ENCODE results near the gene PEF1. TPM values are rescaled to one million over a fixed set of nuclear protein-coding genes. Genes with fewer than 3 reads are reported as not detected.

PEF1 gene
- total and polyA plus RNA-seq, 2 experiments from 2014 or later = 22.3 to 68.5 TPM

- no peak overlapping the region for H3K27ac Mint-ChIP-seq
Observed at GRCh38 chr1:31658721-31659120, 14.0 kb upstream of the PEF1 start.

GRCh38 chr1:31657972-31658510 is 13.4 kb upstream of the PEF1 start:
- Histone ChIP-seq H3F3A (replicated peaks; ENCODE audit: low read depth) (no peaks in the 10 kb centered on the region), H3K9me2 (ENCODE audit: insufficient read depth) (no peaks in the 10 kb centered on the region), H3K4me2 (no peak overlapping the region), H3K4me1 (ENCODE audit: insufficient read depth) (no peaks in the 10 kb centered on the region), H3K27me3 (ENCODE audit: insufficient read depth) (no peaks in the 10 kb centered on the region), H3K27ac (ENCODE audit: low read depth) (no peak overlapping the region), H3K36me3 (ENCODE audit: insufficient read depth) (no peaks in the 10 kb centered on the region), H3K79me2 (replicated peaks; ENCODE audit: insufficient read depth) (no peaks in the 10 kb centered on the region), H4K20me1 (replicated peaks; ENCODE audit: insufficient read depth) (no peaks in the 10 kb centered on the region), H2AFZ (no peak overlapping the region), H3K4me3 (no peak overlapping the region)
- Mint-ChIP-seq H3K9me3 (no peaks in the 10 kb centered on the region), H3K4me3 (no peak overlapping the region), H3K27ac (no peak overlapping the region), H3K27me3 (ENCODE audit: insufficient read depth, low read depth, poor library complexity) (peaks cover 6% of the 10 kb centered on the region), H3K4me1 (no peaks in the 10 kb centered on the region; the same call in 1 of the 3 replicates), H3K36me3 (ENCODE audit: low read depth) (no peaks in the 10 kb centered on the region)
- TF ChIP-seq EZH2 (IDR thresholded peaks at IDR 0.05; ENCODE audit: low read depth, unreplicated experiment) = no peak
- TF ChIP-seq JUNB (IDR thresholded peaks at IDR 0.05; ENCODE audit: unreplicated experiment) = no peak
- no peak for DNase-seq (ENCODE audit: low spot score)
- ATAC-seq = no peak

More at GRCh38 chr1:31658721-31659120, 14.0 kb upstream of the PEF1 start:
- Mint-ChIP-seq H3K4me3 (no peak overlapping the region), H3K4me1 (peaks cover 3% of the 10 kb centered on the region), H3K36me3 (ENCODE audit: low read depth) (no peaks in the 10 kb centered on the region), H3K9me3 (no peaks in the 10 kb centered on the region), H3K27me3 (ENCODE audit: insufficient read depth, low read depth, poor library complexity) (peaks cover 9% of the 10 kb centered on the region)
- Histone ChIP-seq H4K20me1 (replicated peaks; ENCODE audit: insufficient read depth) (no peaks in the 10 kb centered on the region), H3K9me2 (ENCODE audit: insufficient read depth) (no peaks in the 10 kb centered on the region), H2AFZ (no peak overlapping the region), H3K27ac (ENCODE audit: low read depth) (no peak overlapping the region), H3K79me2 (replicated peaks; ENCODE audit: insufficient read depth) (no peaks in the 10 kb centered on the region), H3K4me1 (ENCODE audit: insufficient read depth) (no peaks in the 10 kb centered on the region), H3K4me2 (no peak overlapping the region), H3K4me3 (no peak overlapping the region), H3K27me3 (ENCODE audit: insufficient read depth) (no peaks in the 10 kb centered on the region), H3F3A (replicated peaks; ENCODE audit: low read depth) (no peaks in the 10 kb centered on the region), H3K36me3 (ENCODE audit: insufficient read depth) (no peaks in the 10 kb centered on the region)
- ATAC-seq (no peak), DNase-seq (ENCODE audit: low spot score) (no peak)
- TF ChIP-seq STAT1 (IDR thresholded peaks at IDR 0.05; ENCODE audit: unreplicated experiment) = no peak
- TF ChIP-seq ZNF114 (CRISPR knock-in tag; IDR thresholded peaks at IDR 0.05) = no peak
- no peak for TF ChIP-seq POLR2AphosphoS5 (IDR thresholded peaks at IDR 0.05; ENCODE audit: low read depth)
- TF ChIP-seq CTCF (conservative IDR thresholded peaks at IDR 0.05; ENCODE audit: low read depth in 2 of 2) = no peak
- no peak for TF ChIP-seq JUNB (IDR thresholded peaks at IDR 0.05; ENCODE audit: unreplicated experiment)
- no peak for TF ChIP-seq CREB1 (CRISPR knock-in tag; IDR thresholded peaks at IDR 0.05; ENCODE audit: low read depth)
- no peak for TF ChIP-seq EZH2phosphoT487 (IDR thresholded peaks at IDR 0.05; ENCODE audit: unreplicated experiment)
- TF ChIP-seq NANOG (IDR thresholded peaks at IDR 0.05; ENCODE audit: borderline replicate concordance) = no peak
- TF ChIP-seq ETS1 (IDR thresholded peaks at IDR 0.05) = no peak

All from GM23338 (cell line).